OCI-LY7 (cell line): ENCODE results near the gene PBX1. TPM values are rescaled to one million over a fixed set of nuclear protein-coding genes. Genes with fewer than 3 reads are reported as not detected.

Source experiments
- BruUV-seq: library from RNA; stranded (reverse); fragments of 400-500 nt; replicated peaks from 2 replicates; lab custom pipeline; 2021; lab: Mats Ljungman, UMichigan
- CTCF ChIA-PET: fragments of 300-600 bp; sonication (Branson Sonifier 250); formaldehyde crosslinking; loops from one replicate; lab custom pipeline; 2022; ENCODE audit warnings: antibody characterized with exemption; ENCODE audit not compliant: unreplicated experiment; lab: Charles Lee
- POLR2A ChIA-PET: fragments of 300-600 bp; sonication (Branson Sonifier 250); formaldehyde crosslinking; loops from one replicate; lab custom pipeline; 2022; ENCODE audit warnings: antibody characterized with exemption; lab: Charles Lee
- DNase-seq: peaks from one replicate; pipeline ENCODE4 v3.0.0-alpha.2; 2015; ENCODE audit warnings: low spot score
- H2AFZ ChIP-seq: fragments of 200-600 bp; sonication (generic), shearing (Covaris generic); 2 replicates; pipeline ENCODE4 v1.6.1; 2014; ENCODE audit warnings: mild to moderate bottlenecking, antibody characterized with exemption, low read length, moderate library complexity
- H3K27ac ChIP-seq: fragments of 200-600 bp; sonication (generic); 2 replicates; pipeline ENCODE4 v1.5.1; 2014; ENCODE audit warnings: mixed run types, low read depth, mild to moderate bottlenecking, moderate library complexity, low read length, inconsistent platforms; ENCODE audit not compliant: poor library complexity, severe bottlenecking
- H3K36me3 ChIP-seq: fragments of 200-600 bp; sonication (generic); 2 replicates; pipeline ENCODE4 v1.6.1; 2014; ENCODE audit warnings: mild to moderate bottlenecking, antibody characterized with exemption, low read length, moderate library complexity, mixed read lengths; ENCODE audit not compliant: insufficient read depth
- H3K4me1 ChIP-seq: fragments of 200-600 bp; sonication (generic); 2 replicates; pipeline ENCODE4 v1.5.1; 2014; ENCODE audit warnings: mild to moderate bottlenecking, low read length; ENCODE audit not compliant: insufficient read depth, poor library complexity, severe bottlenecking
- H3K4me2 ChIP-seq: fragments of 200-600 bp; sonication (generic); 2 replicates; pipeline ENCODE4 v1.6.1; 2014; ENCODE audit warnings: mild to moderate bottlenecking, low read length
- H3K4me3 ChIP-seq: fragments of 200-600 bp; sonication (generic); 2 replicates; pipeline ENCODE4 v1.5.1; 2014; ENCODE audit warnings: mild to moderate bottlenecking, low read depth, low read length; ENCODE audit not compliant: poor library complexity, severe bottlenecking
- H3K79me2 ChIP-seq: fragments of 200-600 bp; sonication (generic); 2 replicates; pipeline ENCODE4 v1.6.1; 2016; ENCODE audit warnings: low read depth, mild to moderate bottlenecking, low read length, moderate library complexity, mixed read lengths; ENCODE audit not compliant: insufficient read depth
- H3K9me2 ChIP-seq: fragments of 200-600 bp; sonication (generic); 2 replicates; pipeline ENCODE4 v1.6.1; 2016; ENCODE audit warnings: mild to moderate bottlenecking, low read length, mixed read lengths; ENCODE audit not compliant: insufficient read depth
- H3K9me3 ChIP-seq: fragments of 200-600 bp; sonication (generic); 2 replicates; pipeline ENCODE4 v1.6.1; 2014; ENCODE audit warnings: mild to moderate bottlenecking, mixed run types, low read length, mixed read lengths
- H4K20me1 ChIP-seq: fragments of 200-600 bp; sonication (generic); 2 replicates; pipeline ENCODE4 v1.6.1; 2014; ENCODE audit warnings: mild to moderate bottlenecking, antibody characterized with exemption, low read length, moderate library complexity, mixed read lengths; ENCODE audit not compliant: insufficient read depth
- EZH2phosphoT487 ChIP-seq: fragments of 200-600 bp; sonication (generic); IDR thresholded peaks from 2 replicates; pipeline ENCODE4 v1.6.1; 2018; ENCODE audit warnings: low read depth, borderline replicate concordance, mild to moderate bottlenecking, mixed run types, antibody characterized with exemption, low read length, moderate library complexity, mixed read lengths
- intact Hi-C: fragments of 100-400 bp; cut with micrococcal nuclease; formaldehyde crosslinking; loops from one replicate; pipeline ENCODE4 v1.10.0; 2022; ENCODE audit not compliant: unreplicated experiment
- total RNA-seq, 2 experiments: library from RNA; depleted of rRNA in 1 of 2; stranded (reverse); fragments of >200 nt in 1 of 2; shearing (Covaris generic) in 1 of 2; gene quantifications; 2 replicates each; pipeline ENCODE4 v1.2.3, GENCODE V29; 2014 to 2022
- TF ChIP-seq, protein P1 (sequence below): fragments of 200-600 bp; sonication (generic); conservative IDR thresholded peaks from 2 replicates; pipeline ENCODE4 v1.5.1; 2014; ENCODE audit warnings: mild to moderate bottlenecking, antibody characterized with exemption, low read length, moderate library complexity, mixed read lengths

The PBX1 gene
- total RNA-seq, 2 experiments from 2014 or later: not detected

DNA sequence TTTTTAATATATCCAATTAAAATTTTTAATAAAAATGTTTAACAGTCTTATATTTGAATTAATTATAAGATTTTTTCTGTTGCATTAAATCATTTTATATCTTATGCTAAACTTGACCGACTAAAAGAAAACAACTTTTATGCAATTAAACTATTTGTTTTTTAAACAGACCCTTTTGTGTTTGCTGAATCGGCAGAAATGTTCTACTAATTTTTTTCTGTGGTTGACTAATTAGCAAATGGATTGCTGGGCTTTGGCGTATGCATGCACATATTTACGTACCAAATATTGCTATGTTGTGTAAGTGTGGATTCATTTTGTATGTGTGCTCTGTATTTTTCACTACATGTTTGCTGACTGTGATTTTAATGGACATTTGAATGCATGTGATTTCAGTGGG lies 174.8 kb downstream of the PBX1 start:
- no TSS peak for BruUV-seq

DNA sequence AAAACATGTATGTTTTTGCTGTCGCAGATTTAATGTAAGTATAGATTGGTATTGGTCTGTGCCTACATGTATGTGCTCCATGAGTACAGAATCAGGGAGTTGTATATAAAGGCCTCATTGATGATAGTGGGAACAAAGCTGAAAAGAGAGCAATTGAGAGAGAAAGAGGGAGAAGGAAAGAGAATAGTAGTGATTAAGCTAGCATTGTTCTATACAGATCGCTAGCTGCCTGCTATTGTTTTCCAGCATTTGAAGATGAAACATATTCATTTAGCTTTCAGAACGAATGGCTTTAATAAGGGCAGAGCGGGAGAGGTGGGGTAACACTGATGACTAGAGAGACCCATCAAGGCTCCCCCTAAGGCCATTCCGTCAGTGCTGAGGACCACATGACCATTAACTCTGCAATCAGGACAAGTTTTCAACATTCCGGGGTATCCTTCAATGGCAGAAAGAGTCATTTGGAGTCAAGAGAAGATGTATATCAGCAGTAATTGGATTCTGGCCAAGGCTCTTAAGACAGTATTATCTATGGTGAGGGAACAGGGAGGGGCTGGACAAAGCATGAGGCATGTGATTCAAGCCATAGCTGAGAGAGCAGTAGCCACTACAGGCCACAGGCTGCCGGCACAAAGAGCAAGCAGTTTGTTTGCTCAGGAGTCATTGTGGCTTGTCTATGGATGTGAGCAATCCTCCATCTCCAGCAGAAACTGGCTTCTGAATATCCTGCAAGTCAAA lies 176.5 kb downstream of the PBX1 start:
- no peaks in the 10 kb centered on the region for H3K36me3 ChIP-seq
- BruUV-seq: no TSS peak
- no peak overlapping the region for H3K4me2 ChIP-seq
- H3K27ac ChIP-seq: no peak overlapping the region
- H3K4me3 ChIP-seq: no peak overlapping the region
- H2AFZ ChIP-seq: no peak overlapping the region
- intact Hi-C loops: no loop called here
- TF ChIP-seq, protein P1, sequence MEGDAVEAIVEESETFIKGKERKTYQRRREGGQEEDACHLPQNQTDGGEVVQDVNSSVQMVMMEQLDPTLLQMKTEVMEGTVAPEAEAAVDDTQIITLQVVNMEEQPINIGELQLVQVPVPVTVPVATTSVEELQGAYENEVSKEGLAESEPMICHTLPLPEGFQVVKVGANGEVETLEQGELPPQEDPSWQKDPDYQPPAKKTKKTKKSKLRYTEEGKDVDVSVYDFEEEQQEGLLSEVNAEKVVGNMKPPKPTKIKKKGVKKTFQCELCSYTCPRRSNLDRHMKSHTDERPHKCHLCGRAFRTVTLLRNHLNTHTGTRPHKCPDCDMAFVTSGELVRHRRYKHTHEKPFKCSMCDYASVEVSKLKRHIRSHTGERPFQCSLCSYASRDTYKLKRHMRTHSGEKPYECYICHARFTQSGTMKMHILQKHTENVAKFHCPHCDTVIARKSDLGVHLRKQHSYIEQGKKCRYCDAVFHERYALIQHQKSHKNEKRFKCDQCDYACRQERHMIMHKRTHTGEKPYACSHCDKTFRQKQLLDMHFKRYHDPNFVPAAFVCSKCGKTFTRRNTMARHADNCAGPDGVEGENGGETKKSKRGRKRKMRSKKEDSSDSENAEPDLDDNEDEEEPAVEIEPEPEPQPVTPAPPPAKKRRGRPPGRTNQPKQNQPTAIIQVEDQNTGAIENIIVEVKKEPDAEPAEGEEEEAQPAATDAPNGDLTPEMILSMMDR: no peak
- TF ChIP-seq EZH2phosphoT487: no peak
- POLR2A ChIA-PET: no interaction called here
- CTCF ChIA-PET: interaction anchor here (0.5 kb wide), 1 partner anchor 1309 kb away, joined by 3 read pairs; no protein-coding TSS in a partner anchor
- no peaks in the 10 kb centered on the region for H3K79me2 ChIP-seq
- H3K9me3 ChIP-seq: no peaks in the 10 kb centered on the region
- H3K4me1 ChIP-seq: no peaks in the 10 kb centered on the region
- no peaks in the 10 kb centered on the region for H4K20me1 ChIP-seq
- H3K9me2 ChIP-seq: no peaks in the 10 kb centered on the region
- no peak for DNase-seq

More for the DNA sequence above, 174.8 kb downstream of the PBX1 start:
- no peak overlapping the region for H2AFZ ChIP-seq
- H3K27ac ChIP-seq: no peak overlapping the region
- H4K20me1 ChIP-seq: no peaks in the 10 kb centered on the region
- CTCF ChIA-PET: no interaction called here
- H3K4me1 ChIP-seq: no peaks in the 10 kb centered on the region
- no peaks in the 10 kb centered on the region for H3K36me3 ChIP-seq
- no peak overlapping the region for H3K4me3 ChIP-seq
- no peaks in the 10 kb centered on the region for H3K9me2 ChIP-seq
- no peak overlapping the region for H3K4me2 ChIP-seq
- H3K9me3 ChIP-seq: no peaks in the 10 kb centered on the region
- DNase-seq: no peak
- H3K79me2 ChIP-seq: no peaks in the 10 kb centered on the region
- intact Hi-C loops: no loop called here
- TF ChIP-seq, protein P1: no peak
- no peak for TF ChIP-seq EZH2phosphoT487
- POLR2A ChIA-PET: no interaction called here

DNA sequence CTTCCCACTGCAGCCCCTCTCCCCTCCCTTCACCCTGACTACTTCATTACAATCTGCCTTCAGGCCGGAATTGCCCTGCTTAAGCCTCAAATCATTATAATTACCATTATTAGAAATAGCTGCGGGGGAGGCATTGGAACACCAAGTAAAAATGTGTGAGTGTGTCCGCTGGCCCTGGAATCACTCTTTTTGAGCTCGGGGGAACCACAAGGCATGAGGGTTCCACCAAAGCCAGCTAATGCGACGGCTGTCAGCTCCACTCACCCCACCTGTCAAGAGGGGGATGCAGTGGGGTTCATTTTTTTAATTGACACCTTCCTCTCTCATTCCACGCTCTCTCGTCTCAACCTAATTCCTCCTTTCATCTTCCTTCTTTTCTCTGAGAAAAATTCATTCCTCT lies 177.2 kb downstream of the PBX1 start:
- Histone ChIP-seq H3K79me2 (no peaks in the 10 kb centered on the region), H3K4me2 (no peak overlapping the region), H4K20me1 (no peaks in the 10 kb centered on the region), H2AFZ (no peak overlapping the region), H3K4me3 (no peak overlapping the region), H3K9me2 (no peaks in the 10 kb centered on the region), H3K9me3 (no peaks in the 10 kb centered on the region), H3K27ac (no peak overlapping the region), H3K4me1 (no peaks in the 10 kb centered on the region), H3K36me3 (no peaks in the 10 kb centered on the region)
- BruUV-seq: no TSS peak
- intact Hi-C loops: no loop called here
- DNase-seq: no peak
- ChIA-PET POLR2A (interaction anchor here (0.5 kb wide), 1 partner anchor 29 kb away, joined by 4 read pairs; no protein-coding TSS in a partner anchor), CTCF (no interaction called here)
- TF ChIP-seq EZH2phosphoT487: no peak
- TF ChIP-seq, protein P1: no peak
